ENCODE measurements around the gene TENM3. TPM values are rescaled to one million over a fixed set of nuclear protein-coding genes. Genes with fewer than 3 reads are reported as not detected.

TENM3 gene
- total RNA-seq, 1 donor from 2014 or later: 124 TPM

DNA sequence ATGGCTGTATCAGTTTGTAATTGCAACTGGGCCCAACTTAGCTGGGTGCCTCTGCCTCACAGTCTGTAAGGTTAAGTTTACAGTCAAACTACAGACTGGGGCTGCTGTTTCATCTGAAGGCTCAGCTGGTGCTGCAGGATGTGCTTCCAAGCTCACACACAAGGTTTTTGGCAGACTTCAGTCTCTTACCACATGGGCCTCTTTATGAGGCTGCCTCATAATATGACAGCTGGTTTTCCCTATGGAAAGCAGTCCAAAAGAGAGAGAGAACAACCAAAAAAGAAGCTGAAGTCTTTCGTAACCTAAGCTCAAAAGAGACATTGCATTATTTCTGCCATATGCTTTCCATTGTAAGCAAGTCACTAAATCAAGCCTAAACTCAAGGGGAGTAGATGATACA lies 402.3 kb downstream of the TENM3 start:
- H3K4me3 Mint-ChIP-seq (ENCODE audit: unreplicated experiment): no peak overlapping the region
- H3K9me3 Mint-ChIP-seq (ENCODE audit: unreplicated experiment): no peaks in the 10 kb centered on the region
- no peak for DNase-seq
- TF ChIP-seq, protein P1, sequence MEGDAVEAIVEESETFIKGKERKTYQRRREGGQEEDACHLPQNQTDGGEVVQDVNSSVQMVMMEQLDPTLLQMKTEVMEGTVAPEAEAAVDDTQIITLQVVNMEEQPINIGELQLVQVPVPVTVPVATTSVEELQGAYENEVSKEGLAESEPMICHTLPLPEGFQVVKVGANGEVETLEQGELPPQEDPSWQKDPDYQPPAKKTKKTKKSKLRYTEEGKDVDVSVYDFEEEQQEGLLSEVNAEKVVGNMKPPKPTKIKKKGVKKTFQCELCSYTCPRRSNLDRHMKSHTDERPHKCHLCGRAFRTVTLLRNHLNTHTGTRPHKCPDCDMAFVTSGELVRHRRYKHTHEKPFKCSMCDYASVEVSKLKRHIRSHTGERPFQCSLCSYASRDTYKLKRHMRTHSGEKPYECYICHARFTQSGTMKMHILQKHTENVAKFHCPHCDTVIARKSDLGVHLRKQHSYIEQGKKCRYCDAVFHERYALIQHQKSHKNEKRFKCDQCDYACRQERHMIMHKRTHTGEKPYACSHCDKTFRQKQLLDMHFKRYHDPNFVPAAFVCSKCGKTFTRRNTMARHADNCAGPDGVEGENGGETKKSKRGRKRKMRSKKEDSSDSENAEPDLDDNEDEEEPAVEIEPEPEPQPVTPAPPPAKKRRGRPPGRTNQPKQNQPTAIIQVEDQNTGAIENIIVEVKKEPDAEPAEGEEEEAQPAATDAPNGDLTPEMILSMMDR (IDR thresholded peaks at IDR 0.05; ENCODE audit: partially characterized antibody, unreplicated experiment): no peak
- no peak overlapping the region for H3K27ac Mint-ChIP-seq (ENCODE audit: unreplicated experiment)
- peaks cover 4% of the 10 kb centered on the region for H3K4me1 Mint-ChIP-seq (ENCODE audit: low read depth, unreplicated experiment)
- H3K27me3 Mint-ChIP-seq (ENCODE audit: unreplicated experiment): no peaks in the 10 kb centered on the region
- peaks cover 14% of the 10 kb centered on the region for H3K36me3 Mint-ChIP-seq (ENCODE audit: unreplicated experiment)

DNA sequence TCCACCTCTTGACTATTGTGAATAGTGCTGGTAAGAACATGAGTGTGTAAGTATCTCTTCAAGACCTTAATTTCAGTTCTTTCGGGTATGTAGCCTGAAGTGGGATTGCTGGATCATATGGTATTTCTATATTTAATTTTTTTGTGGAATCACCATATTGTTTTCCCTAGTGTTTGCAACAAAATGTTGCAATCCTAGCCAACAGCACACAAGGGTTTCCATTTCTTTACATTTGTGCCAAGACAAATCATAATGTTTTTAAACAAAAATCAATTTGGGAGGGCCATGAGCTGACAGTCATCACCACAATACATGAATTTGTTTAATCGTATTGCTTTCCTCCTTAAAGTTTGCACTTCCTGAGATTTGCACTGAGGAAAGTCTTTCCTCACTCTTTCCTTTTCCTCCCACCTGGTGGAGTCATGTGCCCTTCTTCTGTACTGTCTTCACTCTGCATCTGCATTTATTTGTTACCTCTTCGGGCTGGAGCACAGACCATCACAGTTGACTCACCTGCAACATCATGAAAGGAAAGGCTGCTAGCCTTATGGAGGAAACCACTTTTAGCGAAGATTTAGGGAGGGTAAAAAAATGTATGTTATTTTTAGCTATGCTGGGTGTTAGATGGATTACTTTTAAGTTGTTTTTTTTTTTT lies 404.6 kb downstream of the TENM3 start:
- no peak overlapping the region for H3K27ac Mint-ChIP-seq (ENCODE audit: unreplicated experiment)
- H3K36me3 Mint-ChIP-seq (ENCODE audit: unreplicated experiment): peaks cover 14% of the 10 kb centered on the region
- H3K9me3 Mint-ChIP-seq (ENCODE audit: unreplicated experiment): no peaks in the 10 kb centered on the region

DNA sequence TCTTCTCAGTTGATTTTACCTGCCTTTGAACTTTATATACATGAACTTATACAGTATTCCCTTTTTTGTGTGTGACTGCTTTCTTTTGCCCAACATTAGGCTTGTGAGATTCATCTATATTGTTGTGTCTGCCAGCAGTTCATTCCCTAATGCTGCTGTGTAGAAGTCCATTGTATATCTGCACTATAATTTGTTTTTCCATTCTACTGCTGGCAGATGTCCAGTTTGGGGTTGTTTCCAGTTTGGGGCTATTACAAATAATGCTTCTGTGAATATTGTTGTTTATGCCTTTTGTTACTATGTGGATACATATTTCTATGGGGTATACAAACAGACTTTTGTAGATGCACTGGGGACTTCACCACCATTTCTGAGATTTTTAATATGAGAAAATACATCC lies 405.6 kb downstream of the TENM3 start:
- no peaks in the 10 kb centered on the region for H3K9me3 Mint-ChIP-seq (ENCODE audit: unreplicated experiment)
- TF ChIP-seq, protein P1 (IDR thresholded peaks at IDR 0.05; ENCODE audit: partially characterized antibody, unreplicated experiment): no peak
- H3K27me3 Mint-ChIP-seq (ENCODE audit: unreplicated experiment): no peaks in the 10 kb centered on the region
- H3K36me3 Mint-ChIP-seq (ENCODE audit: unreplicated experiment): peaks cover 14% of the 10 kb centered on the region
- no peak for DNase-seq
- no peaks in the 10 kb centered on the region for H3K4me1 Mint-ChIP-seq (ENCODE audit: low read depth, unreplicated experiment)
- H3K27ac Mint-ChIP-seq (ENCODE audit: unreplicated experiment): no peak overlapping the region
- H3K4me3 Mint-ChIP-seq (ENCODE audit: unreplicated experiment): no peak overlapping the region

More for the DNA sequence above, 404.6 kb downstream of the TENM3 start:
- DNase-seq: no peak
- no peak overlapping the region for H3K4me3 Mint-ChIP-seq (ENCODE audit: unreplicated experiment)
- H3K4me1 Mint-ChIP-seq (ENCODE audit: low read depth, unreplicated experiment): peaks cover 2% of the 10 kb centered on the region
- TF ChIP-seq, protein P1 (IDR thresholded peaks at IDR 0.05; ENCODE audit: partially characterized antibody, unreplicated experiment): no peak
- no peaks in the 10 kb centered on the region for H3K27me3 Mint-ChIP-seq (ENCODE audit: unreplicated experiment)

DNA sequence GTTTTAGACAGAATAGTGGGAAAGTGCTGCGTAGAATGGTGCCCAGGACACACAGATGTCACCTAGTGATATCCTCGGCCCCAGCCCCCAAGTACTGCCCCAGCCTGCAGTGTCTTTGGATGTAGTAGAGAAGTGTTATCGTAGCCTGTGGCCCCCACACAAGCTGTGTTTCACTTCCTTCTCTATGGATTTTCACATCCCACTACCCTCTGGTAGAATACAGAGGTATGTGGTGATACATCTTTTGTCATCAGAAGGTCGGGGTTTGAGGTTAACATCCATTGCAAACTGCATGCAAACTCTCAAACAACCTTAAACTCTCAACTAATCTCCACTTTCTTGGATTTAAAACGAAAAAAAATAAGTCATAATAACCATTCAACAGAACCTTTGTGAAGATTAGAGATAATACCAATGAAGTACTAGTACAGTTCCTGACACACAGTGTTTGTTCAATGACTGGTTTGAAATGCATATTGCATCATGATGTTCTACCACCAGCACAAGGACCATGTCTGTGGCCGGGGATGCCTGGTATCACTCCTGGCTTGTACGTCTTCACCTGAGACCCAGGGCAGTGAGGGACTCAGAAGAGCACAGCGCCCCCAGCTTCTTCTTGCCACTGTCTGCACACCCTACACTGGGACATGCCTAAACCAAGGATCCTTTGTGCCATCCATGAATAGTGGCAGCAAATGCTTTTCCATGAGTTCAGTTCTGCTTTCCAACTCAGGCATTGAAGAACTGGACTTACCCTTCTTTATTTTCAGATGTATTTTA lies 406.7 kb downstream of the TENM3 start:
- peaks cover 14% of the 10 kb centered on the region for H3K36me3 Mint-ChIP-seq (ENCODE audit: unreplicated experiment)
- H3K27me3 Mint-ChIP-seq (ENCODE audit: unreplicated experiment): no peaks in the 10 kb centered on the region
- DNase-seq: no peak
- H3K9me3 Mint-ChIP-seq (ENCODE audit: unreplicated experiment): no peaks in the 10 kb centered on the region
- no peak overlapping the region for H3K27ac Mint-ChIP-seq (ENCODE audit: unreplicated experiment)
- TF ChIP-seq, protein P1 (IDR thresholded peaks at IDR 0.05; ENCODE audit: partially characterized antibody, unreplicated experiment): no peak
- H3K4me3 Mint-ChIP-seq (ENCODE audit: unreplicated experiment): no peak overlapping the region
- H3K4me1 Mint-ChIP-seq (ENCODE audit: low read depth, unreplicated experiment): no peaks in the 10 kb centered on the region

DNA sequence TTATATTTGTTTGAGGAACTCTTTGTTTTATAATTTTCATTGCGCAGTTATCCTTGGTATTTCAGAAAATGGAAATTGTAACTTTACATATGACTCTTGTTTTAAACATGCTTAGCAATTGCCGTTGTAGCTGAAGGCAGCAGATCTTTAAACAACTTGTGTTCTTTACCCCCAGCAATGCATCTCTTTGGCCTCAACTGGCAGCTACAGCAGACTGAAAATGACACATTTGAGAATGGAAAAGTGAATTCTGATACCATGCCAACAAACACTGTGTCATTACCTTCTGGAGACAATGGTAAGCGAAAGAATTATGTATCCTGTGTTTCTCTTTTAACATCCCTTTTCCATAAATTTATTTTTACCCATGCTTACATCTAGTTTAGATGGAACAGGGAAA lies 410.4 kb downstream of the TENM3 start:
- H3K36me3 Mint-ChIP-seq (ENCODE audit: unreplicated experiment): peaks cover 7% of the 10 kb centered on the region
- no peak for DNase-seq

More for the DNA sequence above, 410.4 kb downstream of the TENM3 start:
- Mint-ChIP-seq H3K27ac (ENCODE audit: unreplicated experiment) (no peak overlapping the region), H3K9me3 (ENCODE audit: unreplicated experiment) (no peaks in the 10 kb centered on the region), H3K4me1 (ENCODE audit: low read depth, unreplicated experiment) (peaks cover 3% of the 10 kb centered on the region), H3K4me3 (ENCODE audit: unreplicated experiment) (no peak overlapping the region), H3K27me3 (ENCODE audit: unreplicated experiment) (no peaks in the 10 kb centered on the region)
- TF ChIP-seq, protein P1 (IDR thresholded peaks at IDR 0.05; ENCODE audit: partially characterized antibody, unreplicated experiment): no peak

All from glutamatergic neuron (in vitro differentiated cells).